Tibial nerve (tissue), 4 donors: ENCODE data around the gene SMIM10L2A.

Experiments used
- CTCF ChIP-seq, 5 experiments: fragments of 200-600 bp in 3 of 5; fragments of 450-650 bp in 2 of 5; sonication (generic) in 3 of 5; IDR thresholded peaks; one replicate each; pipeline ENCODE4 v1.5.1; 2016 to 2019; ENCODE audit warnings: antibody characterized with exemption in 5 of 5, mild to moderate bottlenecking in 3 of 5, moderate library complexity in 2 of 5
- EP300 ChIP-seq, 2 donors: sonication (generic); formaldehyde crosslinking; IDR thresholded peaks; one replicate each; pipeline ENCODE4 v1.6.1; 2017; ENCODE audit warnings: antibody characterized with exemption in 2 of 2, mild to moderate bottlenecking in 1 of 2
- POLR2A ChIP-seq, 2 donors: fragments of 450-650 bp; IDR thresholded peaks; one replicate each; pipeline ENCODE4 v1.6.1; 2017; ENCODE audit warnings: antibody characterized with exemption in 2 of 2, mild to moderate bottlenecking in 2 of 2, moderate library complexity in 2 of 2

DNA sequence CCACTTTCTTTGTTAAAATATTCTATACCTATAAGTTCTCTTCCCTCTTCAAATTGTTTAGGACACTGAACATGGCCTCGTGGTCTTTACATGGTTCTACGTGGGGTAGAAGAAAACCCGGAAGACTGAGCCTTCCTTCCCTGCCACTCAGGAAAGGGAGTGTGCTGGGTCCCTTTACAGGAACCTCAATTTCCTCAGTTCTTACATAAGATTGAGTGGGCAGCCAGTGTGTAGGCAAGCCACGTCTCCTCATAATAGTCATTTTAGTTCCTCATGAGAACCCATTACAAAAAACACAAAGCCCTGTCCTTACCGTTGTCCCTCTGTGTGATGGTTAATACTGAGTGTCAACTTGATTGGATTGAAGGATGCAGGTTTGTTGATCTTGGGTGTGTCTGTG is 28.7 kb upstream of the SMIM10L2A start:
- no peak for TF ChIP-seq CTCF (IDR thresholded peaks at IDR 0.05)
- TF ChIP-seq POLR2A (IDR thresholded peaks at IDR 0.05) = no peak
- TF ChIP-seq EP300 (IDR thresholded peaks at IDR 0.05) = no peak
